ENCODE data around the gene PTPRT. TPM values are rescaled to one million over a fixed set of nuclear protein-coding genes. Genes with fewer than 3 reads are reported as not detected.

Gene PTPRT
- total and polyA plus RNA-seq, 2 experiments from 2014 or later, result not detected

DNA sequence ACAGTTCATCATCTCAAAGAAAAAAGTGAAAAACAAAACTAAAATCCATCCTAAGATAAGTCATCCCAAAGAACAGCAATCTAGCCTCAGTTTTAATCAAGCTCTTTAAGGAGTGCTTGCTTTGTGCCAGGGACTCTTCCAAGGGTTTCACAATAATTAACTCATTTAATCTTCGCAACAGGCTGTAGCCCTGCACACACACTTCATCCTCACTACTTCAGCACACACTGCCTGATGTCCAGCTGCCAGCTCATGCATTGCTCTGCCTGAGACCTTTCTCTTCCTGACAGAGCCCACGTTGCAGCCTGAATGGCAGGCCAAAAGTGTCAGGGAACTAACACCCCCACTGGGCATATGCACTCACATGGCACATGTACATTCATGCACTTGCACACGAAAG lies 21.2 kb upstream of the PTPRT start (continued):
- TF ChIP-seq, protein P1, sequence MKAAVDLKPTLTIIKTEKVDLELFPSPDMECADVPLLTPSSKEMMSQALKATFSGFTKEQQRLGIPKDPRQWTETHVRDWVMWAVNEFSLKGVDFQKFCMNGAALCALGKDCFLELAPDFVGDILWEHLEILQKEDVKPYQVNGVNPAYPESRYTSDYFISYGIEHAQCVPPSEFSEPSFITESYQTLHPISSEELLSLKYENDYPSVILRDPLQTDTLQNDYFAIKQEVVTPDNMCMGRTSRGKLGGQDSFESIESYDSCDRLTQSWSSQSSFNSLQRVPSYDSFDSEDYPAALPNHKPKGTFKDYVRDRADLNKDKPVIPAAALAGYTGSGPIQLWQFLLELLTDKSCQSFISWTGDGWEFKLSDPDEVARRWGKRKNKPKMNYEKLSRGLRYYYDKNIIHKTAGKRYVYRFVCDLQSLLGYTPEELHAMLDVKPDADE (IDR thresholded peaks at IDR 0.05), result no peak
- TF ChIP-seq, protein P2, sequence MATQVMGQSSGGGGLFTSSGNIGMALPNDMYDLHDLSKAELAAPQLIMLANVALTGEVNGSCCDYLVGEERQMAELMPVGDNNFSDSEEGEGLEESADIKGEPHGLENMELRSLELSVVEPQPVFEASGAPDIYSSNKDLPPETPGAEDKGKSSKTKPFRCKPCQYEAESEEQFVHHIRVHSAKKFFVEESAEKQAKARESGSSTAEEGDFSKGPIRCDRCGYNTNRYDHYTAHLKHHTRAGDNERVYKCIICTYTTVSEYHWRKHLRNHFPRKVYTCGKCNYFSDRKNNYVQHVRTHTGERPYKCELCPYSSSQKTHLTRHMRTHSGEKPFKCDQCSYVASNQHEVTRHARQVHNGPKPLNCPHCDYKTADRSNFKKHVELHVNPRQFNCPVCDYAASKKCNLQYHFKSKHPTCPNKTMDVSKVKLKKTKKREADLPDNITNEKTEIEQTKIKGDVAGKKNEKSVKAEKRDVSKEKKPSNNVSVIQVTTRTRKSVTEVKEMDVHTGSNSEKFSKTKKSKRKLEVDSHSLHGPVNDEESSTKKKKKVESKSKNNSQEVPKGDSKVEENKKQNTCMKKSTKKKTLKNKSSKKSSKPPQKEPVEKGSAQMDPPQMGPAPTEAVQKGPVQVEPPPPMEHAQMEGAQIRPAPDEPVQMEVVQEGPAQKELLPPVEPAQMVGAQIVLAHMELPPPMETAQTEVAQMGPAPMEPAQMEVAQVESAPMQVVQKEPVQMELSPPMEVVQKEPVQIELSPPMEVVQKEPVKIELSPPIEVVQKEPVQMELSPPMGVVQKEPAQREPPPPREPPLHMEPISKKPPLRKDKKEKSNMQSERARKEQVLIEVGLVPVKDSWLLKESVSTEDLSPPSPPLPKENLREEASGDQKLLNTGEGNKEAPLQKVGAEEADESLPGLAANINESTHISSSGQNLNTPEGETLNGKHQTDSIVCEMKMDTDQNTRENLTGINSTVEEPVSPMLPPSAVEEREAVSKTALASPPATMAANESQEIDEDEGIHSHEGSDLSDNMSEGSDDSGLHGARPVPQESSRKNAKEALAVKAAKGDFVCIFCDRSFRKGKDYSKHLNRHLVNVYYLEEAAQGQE (IDR thresholded peaks at IDR 0.05; ENCODE audit: unreplicated experiment), result no peak

DNA sequence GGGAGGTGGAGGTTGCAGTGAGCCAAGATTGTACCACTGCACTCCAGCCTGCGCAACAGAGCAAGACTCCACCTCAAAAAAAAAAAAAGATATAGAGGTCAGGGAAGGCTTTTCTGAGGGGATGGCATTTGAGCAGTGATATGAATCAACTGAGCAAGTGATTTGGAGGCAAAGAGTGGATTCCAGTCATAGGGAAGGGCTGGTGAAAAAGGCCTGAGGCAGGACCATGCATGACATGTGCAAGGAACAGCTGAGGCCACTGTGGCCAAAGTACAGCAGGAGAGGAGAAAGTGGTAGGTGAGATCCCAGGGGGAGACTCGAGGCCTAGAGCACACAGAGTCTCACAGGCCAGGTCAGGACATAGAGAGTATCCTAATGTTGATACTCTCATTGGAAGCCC lies 20.1 kb upstream of the PTPRT start:
- Histone ChIP-seq H3K27ac (ENCODE audit: low read depth) (no peak overlapping the region), H2AFZ (no peak overlapping the region), H3K4me2 (no peak overlapping the region), H3K9me2 (ENCODE audit: insufficient read depth) (no peaks in the 10 kb centered on the region), H3K36me3 (ENCODE audit: insufficient read depth) (no peaks in the 10 kb centered on the region; the same call in 1 of the 2 replicates), H3K27me3 (ENCODE audit: insufficient read depth) (no peaks in the 10 kb centered on the region), H3F3A (replicated peaks; ENCODE audit: low read depth) (no peaks in the 10 kb centered on the region), H3K79me2 (replicated peaks; ENCODE audit: insufficient read depth) (no peaks in the 10 kb centered on the region), H4K20me1 (replicated peaks; ENCODE audit: insufficient read depth) (no peaks in the 10 kb centered on the region), H3K4me1 (ENCODE audit: insufficient read depth) (no peaks in the 10 kb centered on the region), H3K4me3 (no peak overlapping the region)
- peaks cover 24% of the 10 kb centered on the region; the same call in 2 of the 3 replicates for H3K36me3 Mint-ChIP-seq (ENCODE audit: low read depth)
- peaks cover 97% of the 10 kb centered on the region for H3K9me3 Mint-ChIP-seq
- TF ChIP-seq ZNF114 (CRISPR knock-in tag; IDR thresholded peaks at IDR 0.05) (no peak), EZH2phosphoT487 (IDR thresholded peaks at IDR 0.05; ENCODE audit: unreplicated experiment) (no peak), CREB1 (CRISPR knock-in tag; IDR thresholded peaks at IDR 0.05; ENCODE audit: low read depth) (no peak), JUNB (IDR thresholded peaks at IDR 0.05; ENCODE audit: unreplicated experiment) (no peak)
- TF ChIP-seq, protein P2 (IDR thresholded peaks at IDR 0.05; ENCODE audit: unreplicated experiment), result no peak
- TF ChIP-seq, protein P3, sequence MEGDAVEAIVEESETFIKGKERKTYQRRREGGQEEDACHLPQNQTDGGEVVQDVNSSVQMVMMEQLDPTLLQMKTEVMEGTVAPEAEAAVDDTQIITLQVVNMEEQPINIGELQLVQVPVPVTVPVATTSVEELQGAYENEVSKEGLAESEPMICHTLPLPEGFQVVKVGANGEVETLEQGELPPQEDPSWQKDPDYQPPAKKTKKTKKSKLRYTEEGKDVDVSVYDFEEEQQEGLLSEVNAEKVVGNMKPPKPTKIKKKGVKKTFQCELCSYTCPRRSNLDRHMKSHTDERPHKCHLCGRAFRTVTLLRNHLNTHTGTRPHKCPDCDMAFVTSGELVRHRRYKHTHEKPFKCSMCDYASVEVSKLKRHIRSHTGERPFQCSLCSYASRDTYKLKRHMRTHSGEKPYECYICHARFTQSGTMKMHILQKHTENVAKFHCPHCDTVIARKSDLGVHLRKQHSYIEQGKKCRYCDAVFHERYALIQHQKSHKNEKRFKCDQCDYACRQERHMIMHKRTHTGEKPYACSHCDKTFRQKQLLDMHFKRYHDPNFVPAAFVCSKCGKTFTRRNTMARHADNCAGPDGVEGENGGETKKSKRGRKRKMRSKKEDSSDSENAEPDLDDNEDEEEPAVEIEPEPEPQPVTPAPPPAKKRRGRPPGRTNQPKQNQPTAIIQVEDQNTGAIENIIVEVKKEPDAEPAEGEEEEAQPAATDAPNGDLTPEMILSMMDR (conservative IDR thresholded peaks at IDR 0.05; ENCODE audit: low read depth in 2 of 2), result no peak
- H3K4me1 Mint-ChIP-seq, result no peaks in the 10 kb centered on the region
- peaks cover 8% of the 10 kb centered on the region for H3K27me3 Mint-ChIP-seq (ENCODE audit: insufficient read depth, low read depth, poor library complexity)
- no peak overlapping the region for H3K27ac Mint-ChIP-seq
- ATAC-seq (no peak), DNase-seq (ENCODE audit: low spot score) (no peak)
- H3K4me3 Mint-ChIP-seq, result no peak overlapping the region
